ENCODE data around the gene ZDHHC19.
A peak's percentile ranks its signal among the peaks of the same experiment; 100 is the strongest.
"Not testable (repeated sequence)": the region's sequence is repeated elsewhere in the genome, so short reads cannot be mapped to it uniquely, and the experiment has no call there.

Gene ZDHHC19, protein sequence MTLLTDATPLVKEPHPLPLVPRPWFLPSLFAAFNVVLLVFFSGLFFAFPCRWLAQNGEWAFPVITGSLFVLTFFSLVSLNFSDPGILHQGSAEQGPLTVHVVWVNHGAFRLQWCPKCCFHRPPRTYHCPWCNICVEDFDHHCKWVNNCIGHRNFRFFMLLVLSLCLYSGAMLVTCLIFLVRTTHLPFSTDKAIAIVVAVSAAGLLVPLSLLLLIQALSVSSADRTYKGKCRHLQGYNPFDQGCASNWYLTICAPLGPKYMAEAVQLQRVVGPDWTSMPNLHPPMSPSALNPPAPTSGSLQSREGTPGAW

DNA sequence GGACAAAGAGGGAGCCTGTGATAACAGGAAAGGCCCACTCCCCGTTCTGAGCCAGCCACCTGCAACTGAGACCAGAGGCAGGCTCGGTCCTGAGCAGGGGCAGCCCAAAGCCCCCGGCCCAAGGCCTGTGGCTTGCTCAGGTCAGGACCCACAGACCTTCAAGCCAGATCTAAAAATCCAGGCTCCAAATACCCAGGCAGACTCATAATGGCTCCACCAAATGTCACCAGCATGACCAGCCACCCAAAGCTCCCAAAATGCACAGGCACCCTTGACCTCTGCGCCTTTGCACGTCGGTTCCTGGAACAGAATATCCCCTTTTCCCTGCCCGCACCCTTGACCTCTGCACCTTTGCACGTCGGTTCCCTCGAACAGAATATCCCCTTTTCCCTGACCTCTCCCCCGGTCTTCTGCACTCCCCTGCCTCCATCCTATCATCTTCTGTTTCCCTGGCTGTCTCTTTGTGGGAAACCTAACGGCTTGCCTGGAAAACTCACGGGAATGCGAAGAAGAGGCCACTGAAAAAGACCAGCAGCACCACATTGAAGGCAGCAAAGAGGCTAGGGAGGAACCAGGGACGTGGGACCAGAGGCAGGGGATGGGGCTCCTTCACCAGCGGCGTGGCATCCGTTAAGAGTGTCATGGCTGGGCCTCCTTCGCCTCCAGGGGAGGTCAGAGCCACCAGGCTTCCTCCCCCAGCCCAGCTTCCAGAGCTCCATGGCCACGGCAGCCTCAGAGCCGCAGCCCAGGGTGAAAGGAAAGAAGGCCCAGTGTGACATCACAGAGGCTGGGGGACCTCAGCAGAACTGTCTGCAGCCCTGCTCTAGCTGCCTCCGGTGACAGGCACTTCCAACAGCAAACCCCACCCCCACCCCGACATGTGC, at the start of gene ZDHHC19:
Gene ZDHHC19 (minus strand): TSS at position 728 of the 884 bp plus-strand sequence. CDS start 85 bp downstream, at position 643.
- no peak for DNase-seq (ENCODE audit: low spot score)

DNA sequence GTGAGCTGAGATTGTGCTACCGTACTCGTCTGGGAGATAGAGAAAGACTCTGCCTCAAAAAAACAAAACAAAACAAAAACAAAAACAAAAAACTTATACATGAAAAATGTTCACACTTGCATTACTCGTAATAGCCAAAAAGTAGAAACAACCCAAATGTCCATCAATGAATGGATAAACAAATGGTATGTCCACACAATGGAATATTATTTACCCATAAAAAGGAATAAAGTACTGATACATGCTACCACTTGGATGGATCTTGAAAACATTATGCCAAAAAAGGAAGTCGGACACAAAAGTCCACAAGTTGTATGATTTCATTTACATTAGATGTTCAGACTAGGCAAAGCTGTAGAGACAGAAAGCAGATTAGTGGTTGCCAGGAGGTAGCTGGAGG, 49.6 kb upstream of the ZDHHC19 start:
- no peak for DNase-seq (ENCODE audit: low spot score)

DNA sequence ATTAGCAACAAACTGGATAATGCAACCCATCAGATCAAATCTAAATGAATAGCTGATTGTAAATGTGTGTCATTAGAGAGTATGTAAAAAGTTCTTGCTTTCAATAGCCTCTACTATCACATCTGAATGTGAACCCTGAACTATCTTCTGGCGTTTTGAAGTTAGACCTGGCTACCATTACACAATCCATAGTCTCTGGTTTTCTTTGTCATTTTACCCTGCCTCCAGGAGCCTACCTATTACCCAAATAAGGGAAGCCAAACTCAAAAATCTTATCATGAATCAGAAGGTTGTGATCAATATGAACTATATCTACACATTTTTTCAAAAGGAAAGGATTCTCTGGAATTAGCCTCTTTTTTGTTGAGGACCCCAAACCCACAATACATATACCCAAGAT, 44.6 kb upstream of the ZDHHC19 start:
- no peak for DNase-seq (ENCODE audit: low spot score)

DNA sequence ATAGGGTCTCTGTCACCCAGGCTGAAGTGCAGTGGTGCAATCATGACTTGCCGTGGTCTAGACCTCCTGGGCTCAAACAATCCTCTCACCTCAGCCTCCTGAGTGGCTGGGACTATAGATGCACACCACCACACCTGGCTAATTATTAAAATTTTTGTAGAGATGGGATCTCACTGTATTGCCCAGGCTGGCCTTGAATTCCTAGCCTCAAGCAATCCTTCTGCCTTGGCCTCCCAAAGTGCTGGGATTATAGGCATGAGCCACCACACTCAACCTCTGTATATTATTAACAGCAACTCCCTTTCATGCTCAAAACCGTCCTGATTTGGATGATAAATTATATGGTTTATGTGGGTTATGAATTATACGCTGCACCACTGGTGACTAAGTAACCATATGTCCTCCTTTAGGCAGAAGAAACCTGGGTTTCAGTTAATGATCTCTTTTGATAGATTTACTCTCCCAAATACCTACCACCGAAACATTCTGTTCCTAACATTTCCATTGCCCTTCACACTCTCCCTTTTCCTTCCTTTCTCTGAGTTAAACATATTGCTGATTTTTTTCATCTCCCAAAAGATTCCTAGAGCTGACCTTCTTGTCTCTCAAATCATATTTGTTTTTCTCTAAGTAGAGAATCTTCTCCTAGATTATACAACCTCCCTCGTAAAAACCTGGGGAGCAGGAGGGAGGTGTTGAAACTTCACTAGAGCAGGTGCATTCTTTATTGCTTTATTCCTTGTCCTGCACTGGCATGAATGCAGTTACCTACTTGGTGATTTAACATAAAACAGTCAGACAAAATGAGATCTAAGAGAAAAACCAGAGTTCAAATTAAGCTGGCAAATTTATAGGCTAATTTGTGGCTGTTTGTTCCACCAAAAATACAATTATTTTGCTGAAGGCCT, 43.4 kb upstream of the ZDHHC19 start:
- no peak for DNase-seq (ENCODE audit: low spot score)

DNA sequence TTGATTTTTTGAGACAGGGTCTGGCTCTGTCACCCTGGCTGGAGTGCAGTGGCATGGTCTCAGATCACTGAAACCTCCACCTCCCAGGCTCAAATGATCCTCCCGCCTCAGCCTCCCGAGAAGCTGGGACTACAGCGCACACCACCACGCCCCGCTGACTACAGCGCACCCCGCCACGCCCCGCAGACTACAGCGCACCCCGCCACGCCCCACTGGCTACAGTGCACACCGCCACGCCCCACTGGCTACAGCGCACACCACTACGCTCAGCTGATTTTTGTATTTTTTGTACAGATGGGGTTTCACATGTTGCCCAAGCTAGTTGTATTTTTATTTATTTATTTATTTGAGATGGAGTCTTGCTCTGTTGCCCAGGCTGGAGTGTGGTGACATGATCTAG, 40.7 kb upstream of the ZDHHC19 start:
- DNase-seq (ENCODE audit: low spot score) = peak; percentile 18

DNA sequence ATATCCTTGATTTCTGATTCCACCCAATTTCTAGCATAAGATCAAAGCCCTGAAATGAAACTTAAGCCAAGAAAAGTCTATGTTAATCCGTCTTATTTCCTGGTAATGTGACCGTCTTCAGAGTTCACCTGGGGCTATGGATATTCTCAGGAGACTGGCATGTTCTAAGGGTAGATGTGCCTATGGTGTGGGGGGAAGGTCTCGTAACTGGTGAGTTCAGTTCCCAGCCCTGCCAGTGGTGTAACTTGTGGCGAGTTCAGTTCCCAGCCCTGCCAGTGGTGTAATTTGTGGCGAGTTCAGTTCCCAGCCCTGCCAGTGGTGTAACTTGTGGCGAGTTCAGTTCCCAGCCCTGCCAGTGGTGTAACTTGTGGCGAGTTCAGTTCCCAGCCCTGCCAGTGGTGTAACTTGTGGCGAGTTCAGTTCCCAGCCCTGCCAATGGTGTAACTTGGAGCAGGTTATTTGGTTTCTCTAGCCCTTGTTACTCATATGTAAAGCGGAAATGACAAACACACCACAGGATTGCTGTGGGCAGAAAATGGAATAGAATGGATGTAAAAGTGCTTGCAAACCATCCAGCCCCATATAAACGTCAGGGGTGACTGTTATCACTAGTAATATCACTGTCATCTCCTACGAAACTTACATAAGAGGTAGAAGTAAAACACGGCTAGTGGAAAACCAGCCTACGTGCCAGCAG, 35.6 kb upstream of the ZDHHC19 start:
- DNase-seq (ENCODE audit: low spot score) = no peak

DNA sequence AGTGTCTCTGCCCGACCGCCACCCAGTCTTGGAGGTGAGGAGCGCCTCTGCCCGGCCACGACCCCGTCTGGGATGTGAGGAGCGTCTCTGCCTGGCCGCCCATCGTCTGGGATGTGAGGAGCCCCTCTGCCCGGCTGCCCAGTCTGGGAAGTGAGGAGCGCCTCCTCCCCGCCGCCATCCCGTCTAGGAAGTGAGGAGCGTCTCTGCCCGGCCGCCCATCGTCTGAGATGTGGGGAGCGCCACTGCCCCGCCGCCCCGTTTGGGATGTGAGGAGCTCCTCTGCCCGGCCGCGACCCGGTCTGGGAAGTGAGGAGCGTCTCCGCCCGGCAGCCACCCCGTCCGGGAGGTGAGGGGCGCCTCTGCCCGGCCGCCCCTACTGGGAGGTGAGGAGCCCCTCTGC, 33.0 kb upstream of the ZDHHC19 start:
- DNase-seq (ENCODE audit: low spot score) = not testable (repeated sequence)

DNA sequence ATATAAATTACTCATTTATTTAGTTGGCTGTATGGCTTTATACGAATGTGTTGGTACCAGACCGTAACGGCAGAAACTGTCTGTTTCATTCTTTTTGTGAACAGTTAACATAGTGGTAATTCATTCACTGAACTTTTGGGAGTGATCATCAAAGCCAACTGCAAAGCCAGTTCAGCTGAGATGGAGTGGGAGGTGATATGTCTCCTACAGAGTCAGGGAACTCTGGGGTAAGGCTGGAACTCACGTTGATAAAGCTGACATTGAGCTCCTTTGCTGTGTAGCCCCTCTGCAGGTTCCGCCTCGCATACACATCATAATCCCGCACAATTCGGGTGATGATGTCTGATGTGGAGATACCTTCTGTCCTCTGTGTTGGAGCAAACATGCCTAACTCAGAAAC, 30.5 kb upstream of the ZDHHC19 start:
- no peak for DNase-seq (ENCODE audit: low spot score)

DNA sequence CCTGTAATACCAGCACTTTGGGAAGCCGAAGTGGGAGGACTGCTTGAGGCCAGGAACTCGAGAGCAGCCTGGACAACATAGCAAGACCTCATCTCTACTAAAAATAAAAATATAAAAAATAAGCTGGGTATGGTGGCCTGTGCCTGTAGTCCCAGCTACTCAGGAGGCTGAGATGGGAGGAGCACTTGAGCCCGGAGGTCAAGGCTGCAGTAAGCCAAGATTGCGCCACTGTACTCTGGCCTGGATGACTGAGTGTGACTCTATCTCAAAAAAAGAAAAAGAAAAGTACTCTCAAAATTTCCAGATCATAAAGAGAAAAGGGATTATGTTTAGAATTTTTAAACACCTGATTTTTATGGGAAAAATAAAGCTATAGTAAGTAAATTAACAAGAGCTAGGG, 29.2 kb upstream of the ZDHHC19 start:
- DNase-seq (ENCODE audit: low spot score) = no peak

DNA sequence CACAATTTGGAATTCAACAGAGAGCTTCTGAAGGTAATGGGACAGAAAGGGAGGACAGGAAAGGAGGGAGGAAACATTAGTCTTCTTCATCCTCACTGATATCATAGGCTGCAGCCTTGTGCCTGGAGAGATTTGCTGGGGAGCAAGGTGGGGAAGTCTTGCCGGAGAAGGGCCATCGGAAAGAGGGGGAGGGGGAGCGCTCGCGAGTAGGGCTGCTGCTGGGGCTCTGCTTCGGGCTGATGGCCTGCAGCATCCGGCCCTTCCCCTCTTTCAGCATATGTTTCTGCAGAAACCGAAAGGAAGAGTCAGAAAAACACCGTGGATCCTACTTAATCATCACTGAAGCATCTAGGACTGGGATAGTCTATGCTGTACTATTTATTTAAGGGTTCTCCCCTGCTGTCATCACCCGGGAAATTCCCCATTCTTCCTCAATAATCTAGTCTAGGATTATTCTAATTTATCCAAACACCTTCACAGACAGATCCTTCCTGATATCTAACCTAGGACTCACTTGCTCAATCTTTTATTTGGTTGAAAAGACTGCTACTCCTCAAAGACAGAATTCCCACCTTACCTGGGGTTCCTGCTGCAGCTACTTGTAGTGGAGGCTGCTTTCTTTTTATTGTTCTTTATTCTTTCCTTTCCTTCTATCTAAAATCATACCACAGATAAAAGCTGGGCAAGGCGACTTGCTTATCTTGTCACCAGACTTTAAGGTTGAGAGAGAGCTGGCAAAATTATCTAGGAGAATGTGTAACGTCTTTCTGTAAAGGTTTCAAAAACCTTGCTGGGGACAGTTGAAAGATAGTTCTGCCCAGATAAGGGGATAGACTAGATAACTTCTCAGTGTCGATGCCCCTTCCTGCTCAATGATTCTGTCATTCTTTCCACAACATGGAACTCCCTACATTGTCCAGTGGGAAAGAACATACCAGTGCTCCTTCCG, 27.7 kb upstream of the ZDHHC19 start:
- DNase-seq (ENCODE audit: low spot score) = no peak

DNA sequence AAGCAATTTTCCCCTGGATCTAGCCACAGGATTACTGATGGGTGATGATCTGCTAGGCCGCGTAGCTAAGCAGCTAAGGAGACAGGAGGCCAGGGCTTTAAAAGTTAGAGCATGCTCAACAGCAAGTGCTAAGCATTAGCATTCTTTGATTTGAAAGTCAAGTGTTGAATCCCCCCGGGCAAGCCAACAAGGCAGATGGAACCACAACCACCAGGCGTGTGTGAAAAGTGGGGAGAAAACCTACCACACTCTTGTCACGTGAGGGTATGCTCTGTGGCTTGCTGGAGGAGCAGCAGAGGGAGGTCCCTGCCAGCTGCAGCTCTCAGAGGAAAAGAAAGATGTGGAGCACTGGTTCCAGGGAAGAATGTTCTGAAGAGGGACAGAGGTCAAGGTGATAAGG, 26.0 kb upstream of the ZDHHC19 start:
- DNase-seq (ENCODE audit: low spot score) = no peak

DNA sequence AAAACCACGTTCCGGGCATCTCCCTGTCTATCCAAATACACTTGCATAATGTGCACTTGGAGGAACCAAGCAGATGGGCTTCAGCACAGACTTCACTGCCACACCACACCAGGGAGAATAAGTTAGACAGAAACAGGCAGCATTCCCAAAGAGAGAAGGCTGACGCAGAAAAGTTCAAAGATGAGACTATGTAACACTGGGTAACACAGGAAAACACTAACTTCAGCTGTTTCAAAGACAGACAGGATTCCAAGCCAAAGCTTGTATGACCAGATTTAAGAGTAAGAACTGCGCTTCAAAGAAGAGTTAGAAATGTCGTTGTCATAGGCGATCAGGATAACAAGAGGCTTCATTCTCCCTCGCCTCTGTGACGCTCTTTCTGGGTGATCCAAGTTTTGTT, 25.0 kb upstream of the ZDHHC19 start:
- no peak for DNase-seq (ENCODE audit: low spot score)

DNA sequence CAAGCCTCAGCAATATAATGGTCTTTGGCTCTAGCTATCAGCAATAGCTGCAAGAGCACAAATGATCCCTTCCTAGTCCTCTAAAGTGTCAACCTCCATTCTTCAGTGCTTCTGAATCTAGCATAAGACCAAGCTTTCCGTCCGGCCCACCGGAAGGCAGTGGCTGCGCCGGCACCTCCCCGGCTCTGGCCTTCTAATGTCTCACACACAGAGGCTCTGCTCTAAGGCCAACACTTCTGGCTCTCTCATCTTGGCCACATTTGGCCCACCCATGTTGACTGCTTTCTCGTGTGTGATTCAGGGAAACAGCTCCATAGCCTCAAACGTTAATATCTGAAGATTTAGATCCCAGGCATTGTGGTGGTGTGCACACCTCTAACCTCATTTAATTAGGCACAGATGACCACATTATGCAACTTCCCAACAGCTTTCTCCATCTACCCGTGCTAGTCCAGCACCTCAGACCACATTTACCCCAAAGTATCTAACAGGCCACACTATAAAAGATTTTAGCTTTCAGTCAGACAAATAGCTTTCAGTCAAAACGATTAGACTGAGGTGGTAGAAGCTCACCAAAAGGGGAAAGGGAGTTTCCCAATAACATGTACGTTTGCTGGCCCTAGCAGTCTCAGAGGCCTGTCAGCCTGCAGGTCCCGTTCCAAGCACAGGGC, 24.4 kb upstream of the ZDHHC19 start:
- no peak for DNase-seq (ENCODE audit: low spot score)

DNA sequence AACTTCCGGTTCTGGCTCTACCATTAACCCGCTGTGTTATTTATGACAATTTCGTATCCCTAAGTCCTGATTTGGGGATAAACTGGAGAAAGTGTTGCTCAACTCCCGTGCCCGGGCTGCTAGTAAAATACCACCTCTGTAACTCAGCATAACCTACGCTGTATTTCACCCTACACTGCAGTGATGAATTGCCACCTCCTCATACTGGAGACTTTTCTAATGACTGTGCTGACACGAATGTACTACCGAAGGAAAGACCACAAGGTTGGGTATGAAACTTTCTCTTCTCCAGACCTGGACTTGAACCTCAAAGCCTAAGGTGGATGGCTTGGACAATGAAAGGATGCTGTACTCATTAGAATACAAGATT, 21.7 kb upstream of the ZDHHC19 start:
- no peak for DNase-seq (ENCODE audit: low spot score)

DNA sequence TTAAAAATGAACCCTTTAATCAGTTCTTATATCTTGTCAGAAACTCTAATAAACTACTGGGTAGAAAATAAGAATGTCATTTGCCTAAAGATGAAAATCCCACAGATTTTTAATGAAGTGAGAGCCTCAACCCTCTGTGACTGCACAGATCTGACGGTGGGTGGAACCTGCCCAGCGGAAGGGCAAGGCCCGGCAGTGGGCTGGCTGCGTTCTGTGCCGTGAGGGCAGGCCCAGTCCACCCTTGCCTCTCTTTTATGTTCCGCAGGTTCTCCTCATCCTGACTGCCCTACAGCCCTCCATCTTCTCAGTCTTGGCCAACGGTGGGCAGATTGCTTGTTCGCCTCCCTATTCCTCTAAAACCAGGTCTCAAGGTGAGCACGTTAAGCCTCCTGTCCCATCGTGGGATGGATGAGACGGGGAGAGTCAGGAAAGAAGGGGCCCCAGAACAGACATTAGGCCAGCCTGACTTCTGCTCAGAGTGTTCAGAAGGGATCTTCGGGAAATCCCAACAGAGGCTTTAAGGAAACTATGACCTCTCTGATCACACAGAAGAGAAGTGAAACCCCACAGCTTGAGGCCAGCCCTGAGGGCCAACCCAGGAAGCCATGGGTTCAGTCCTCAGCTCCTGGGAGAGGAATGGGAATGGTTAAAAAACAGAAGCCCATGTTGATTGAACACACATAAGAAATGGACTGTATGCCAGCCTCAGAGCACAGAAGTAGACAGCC, 21.1 kb upstream of the ZDHHC19 start:
- no peak for DNase-seq (ENCODE audit: low spot score)

DNA sequence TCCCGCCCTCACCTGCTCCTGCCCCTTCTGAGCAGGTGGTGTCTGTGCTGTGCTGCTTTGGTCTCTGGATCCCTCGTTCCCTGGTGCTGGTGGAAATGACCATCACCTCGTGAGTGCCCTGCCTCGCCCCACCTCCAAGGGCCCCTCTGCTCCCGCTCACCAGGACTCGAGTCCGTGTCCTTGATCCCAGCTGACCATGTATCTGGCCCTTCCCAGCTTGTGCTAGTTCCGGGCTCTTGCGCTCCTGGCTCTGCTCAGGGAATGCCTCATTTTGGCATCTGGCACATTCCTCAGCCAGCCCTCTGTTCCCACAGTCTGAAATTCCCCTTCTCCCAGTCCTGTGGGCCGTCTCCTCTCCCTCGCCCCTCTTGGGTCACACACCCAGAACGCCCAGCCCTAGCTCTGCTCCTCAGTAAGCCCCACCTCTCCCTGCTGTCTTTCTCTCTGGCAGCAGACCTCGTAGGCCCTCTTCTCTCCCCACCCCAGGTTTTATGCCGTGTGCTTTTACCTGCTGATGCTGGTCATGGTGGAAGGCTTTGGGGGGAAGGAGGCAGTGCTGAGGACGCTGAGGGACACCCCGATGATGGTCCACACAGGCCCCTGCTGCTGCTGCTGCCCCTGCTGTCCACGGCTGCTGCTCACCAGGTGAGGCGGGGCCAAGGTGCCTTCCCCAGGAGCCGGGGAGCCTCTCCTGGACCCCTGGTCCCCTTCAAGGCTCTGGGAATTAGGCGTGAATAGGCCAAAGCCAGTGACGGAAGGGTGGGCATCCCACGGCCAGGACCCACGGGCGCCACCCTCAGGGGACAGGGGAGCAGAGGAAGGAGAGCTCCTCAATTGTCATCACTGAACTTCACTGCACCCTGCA, 16.7 kb upstream of the ZDHHC19 start:
- DNase-seq (ENCODE audit: low spot score) = no peak

DNA sequence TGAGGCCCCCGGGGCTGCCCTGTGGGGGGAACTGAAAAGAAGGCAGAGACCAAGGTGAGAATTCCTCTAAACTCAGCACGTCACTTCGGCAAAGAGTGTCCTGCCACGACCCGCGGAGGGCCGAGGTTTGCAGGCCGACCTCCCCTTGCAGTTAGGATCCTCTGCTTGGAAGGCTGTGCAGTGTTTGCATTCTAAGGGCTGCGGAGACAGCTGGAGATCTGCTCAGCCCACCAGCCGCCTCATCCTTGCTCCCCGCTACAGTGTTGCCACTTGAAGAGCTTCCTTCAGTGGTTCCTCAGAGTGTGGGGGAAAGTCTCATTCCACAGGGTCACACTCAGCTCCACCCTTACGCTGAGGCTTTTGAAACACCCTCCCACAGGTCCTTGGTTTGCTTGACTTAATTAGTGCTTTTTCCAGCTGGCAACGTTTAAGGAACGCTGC, 15.9 kb upstream of the ZDHHC19 start:
- DNase-seq (ENCODE audit: low spot score) = no peak

DNA sequence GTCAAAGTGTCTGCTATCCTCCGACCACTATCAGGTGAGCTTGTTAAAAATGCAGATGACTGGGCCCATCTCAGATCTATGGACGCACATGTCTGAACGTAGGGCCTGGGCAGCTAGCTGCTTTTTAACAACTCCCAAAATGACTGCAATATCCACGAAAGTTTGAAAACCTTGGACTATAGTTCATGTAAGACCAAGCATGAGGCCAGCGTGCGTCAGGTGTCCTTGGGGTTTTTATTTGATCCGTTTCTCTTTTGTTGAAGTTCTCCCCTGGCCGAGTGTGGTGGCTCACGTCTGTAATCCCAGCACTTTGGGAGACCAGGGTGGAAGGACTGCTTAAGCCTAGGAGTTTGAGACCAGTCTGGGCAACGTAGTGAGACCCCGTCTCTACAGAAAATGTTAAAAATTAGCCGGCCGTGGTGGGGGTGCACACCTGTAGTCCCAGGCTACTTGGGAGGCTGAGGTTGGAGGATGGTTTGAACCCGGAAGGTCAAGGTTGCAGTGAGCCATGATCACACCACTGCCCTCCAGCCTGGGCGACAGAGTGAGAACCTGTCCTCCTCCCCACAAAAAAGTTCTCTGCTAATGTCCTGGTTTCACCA, 14.7 kb upstream of the ZDHHC19 start:
- DNase-seq (ENCODE audit: low spot score) = no peak

Data from germinal center (tissue), 1 donor.